NCI-H446 (cell line): Measurements from ENCODE around the gene RSRC1.
"Not testable (repeated sequence)": the region's sequence is repeated elsewhere in the genome, so short reads cannot be mapped to it uniquely, and the experiment has no call there.

Source experiments
- DNase-seq, 2 experiments: peaks; one replicate each; lab custom pipeline; 2025; lab: John Stamatoyannopoulos, UW

Gene RSRC1

DNA sequence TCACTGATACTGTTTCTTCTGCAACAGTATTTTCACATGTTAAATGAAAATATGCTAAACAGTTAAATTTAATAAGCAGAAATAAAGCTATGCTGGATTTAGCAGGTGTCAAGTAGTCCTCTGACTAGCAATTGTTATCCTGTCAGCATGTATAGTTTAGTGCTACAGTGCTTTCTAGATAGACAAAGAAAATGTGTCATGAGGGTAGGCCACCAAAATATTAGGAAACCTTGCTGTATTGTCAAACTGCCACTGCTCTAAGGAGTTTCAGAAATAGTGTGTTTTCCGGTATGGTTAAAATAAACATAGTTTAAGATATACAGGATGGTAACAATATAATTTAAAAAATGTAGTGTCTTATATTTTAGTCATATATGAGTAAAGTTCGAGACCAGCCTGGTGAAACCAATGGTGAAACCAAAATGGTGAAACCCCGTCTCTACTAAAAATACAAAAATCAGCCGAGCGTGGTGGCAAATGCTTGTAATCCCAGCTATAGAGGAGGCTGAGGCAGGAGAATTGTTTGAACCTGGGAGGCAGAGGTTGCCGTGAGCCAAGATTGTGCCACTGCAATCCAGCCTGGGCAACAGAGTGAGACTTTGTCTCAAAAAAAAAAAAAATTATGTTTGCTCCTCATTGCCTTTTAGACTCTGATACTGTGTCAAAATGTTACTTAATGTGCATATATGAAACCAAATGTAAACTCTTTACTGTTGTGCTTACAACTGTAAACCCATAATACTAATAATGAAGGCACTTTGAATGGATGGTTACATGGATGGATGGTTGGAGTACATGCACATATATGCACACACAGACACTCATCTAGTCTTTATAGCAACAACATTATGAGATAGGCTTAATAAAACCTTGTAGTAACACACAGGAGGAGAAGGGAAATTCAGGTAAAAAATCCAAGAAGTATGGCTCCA is 204.8 kb downstream of the RSRC1 start:
- DNase-seq: no peak

DNA sequence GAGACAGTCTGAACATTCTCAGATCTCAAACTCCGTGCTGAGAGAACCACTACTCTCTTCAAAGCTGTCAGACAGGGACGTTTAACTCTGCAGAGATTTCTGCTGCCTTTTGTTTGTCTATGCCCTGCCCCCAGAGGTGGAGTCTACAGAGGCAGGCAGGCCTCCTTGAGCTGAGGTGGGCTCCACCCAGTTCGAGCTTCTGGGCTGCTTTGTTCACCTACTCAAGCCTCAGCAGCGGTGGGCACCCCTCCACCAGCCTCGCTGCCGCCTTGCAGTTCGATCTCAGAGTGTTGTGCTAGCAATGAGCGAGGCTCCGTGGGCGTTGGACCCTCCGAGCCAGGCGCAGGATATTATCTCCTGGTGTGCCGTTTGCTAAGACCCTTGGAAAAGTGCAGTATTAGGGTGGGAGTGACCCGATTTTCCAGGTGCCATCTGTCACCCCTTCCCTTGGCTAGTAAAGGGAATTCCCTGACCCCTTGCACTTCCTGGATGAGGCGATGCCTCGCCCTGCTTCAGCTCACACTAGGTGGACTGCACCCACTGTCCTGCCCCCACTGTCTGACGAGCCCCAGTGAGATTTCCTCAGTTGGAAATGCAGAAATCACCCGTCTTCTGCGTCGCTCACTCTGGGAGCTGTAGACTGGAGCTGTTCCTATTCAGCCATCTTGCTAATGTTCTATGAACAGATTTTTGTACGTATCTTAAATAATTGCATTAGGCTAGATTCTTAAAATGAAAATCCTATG is 220.0 kb downstream of the RSRC1 start:
- not testable (repeated sequence) for DNase-seq

GRCh38 chr3:158330870-158331269 is 221.0 kb downstream of the RSRC1 start:
- DNase-seq: no peak

- no peak for DNase-seq
These were observed 223.8 kb downstream of the RSRC1 start for GRCh38 chr3:158333736-158334135.

DNA sequence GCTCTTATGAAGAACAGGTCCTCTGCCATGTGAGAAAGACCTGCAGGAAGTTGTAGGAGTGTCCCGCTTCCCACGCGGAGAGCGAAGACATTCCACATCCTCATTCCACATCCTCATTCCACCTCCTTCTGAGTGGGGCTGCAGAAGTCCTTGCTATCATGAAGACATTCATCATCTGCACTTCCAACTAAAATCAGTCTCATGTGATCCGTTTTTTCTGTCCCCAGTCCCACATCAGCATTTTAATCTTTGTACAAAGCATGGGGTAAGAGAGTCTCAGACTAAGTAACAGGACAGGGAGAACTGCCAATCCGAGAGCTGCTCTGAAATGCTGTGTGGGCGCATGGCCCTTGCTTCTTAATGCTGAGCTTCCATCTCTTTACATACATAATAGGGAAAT is 227.2 kb downstream of the RSRC1 start:
- DNase-seq: no peak

- no peak for DNase-seq
These were observed 229.7 kb downstream of the RSRC1 start for GRCh38 chr3:158339638-158340037.

DNA sequence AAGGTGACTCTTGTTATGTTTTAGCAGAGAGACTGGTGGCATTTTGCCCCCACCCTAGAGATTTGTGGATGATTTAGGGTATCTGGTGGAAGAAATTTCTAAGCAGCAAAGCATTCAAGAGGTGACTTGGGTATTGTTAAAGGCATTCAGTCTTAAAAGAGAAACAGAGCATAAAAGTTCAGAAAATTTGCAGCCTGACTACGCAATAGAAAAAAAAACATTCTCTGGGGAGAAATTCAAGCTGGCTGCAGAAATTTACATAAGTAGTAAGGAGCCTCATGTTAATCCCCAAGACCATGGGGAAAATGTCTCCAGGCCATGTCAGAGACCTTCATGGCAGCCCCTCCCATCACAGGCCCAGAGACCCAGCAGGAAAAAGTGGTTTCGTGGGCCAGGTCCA is 231.1 kb downstream of the RSRC1 start:
- DNase-seq: not testable (repeated sequence)

- DNase-seq: no peak
These were observed 238.1 kb downstream of the RSRC1 start for GRCh38 chr3:158347966-158348365.

GRCh38 chr3:158350971-158351370 is 241.1 kb downstream of the RSRC1 start:
- DNase-seq: no peak

DNA sequence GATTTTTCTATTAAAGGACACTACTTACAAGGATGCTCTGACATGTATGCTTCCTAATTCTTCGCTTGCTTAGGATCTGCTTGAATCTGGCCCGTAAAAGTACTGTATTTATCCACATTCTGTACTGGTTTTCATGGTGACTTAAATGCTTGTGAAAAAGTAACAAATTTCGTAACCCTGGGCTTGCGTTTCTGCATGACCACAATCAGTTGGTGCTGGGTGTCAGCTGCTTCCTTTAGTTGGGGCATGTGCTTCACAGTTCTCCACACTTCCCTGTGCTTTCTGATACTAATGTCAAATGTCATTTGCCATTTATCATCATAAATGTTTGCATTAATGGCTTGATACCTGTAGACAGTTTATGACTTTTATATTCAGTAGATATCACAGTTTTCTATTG is 242.7 kb downstream of the RSRC1 start:
- DNase-seq: no peak

- DNase-seq: no peak
These were observed 244.8 kb downstream of the RSRC1 start for GRCh38 chr3:158354713-158355112.

DNA sequence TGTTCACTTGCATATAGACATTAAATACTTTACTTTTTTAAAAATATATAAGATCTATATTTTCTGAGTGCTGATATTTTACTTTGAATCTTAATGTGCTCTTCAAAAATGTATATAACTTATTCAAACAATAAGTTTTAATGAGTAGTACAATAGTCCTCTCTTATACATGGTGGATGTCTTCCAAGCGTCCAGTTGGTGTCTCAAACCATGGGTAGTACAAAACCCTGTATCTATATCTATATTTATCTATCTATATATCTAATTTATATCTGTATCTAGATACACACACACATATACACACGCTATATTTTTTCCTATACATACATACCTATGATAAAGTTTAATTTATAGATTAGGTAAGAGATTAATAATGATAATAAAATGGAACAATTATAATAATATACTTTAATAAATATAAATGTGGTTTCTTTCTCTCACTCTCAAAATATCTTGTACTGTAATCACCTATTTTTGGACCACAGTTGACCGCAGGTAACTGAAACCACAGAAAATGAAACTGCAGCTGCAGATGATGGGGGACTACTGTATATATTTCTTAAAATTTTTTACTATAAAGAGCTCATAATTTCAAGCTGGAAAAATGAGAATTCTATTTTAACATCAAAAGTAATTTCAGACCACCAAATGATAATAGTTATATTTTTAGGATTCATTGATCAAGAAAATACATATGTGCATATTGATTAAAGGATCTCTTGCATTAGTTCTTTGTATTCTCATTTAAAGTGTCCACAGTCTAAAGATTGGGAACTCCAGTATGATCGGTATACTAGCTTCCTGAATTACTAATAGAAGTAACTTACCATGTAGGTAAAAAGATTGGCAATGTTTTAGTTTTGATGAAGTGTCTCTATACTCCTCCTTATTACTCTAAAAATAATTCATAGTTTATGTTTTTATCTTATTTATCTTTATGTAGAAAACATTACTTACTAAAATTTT is 246.0 kb downstream of the RSRC1 start:
- DNase-seq: no peak

GRCh38 chr3:158359339-158359738 is 249.4 kb downstream of the RSRC1 start:
- DNase-seq: no peak

DNA sequence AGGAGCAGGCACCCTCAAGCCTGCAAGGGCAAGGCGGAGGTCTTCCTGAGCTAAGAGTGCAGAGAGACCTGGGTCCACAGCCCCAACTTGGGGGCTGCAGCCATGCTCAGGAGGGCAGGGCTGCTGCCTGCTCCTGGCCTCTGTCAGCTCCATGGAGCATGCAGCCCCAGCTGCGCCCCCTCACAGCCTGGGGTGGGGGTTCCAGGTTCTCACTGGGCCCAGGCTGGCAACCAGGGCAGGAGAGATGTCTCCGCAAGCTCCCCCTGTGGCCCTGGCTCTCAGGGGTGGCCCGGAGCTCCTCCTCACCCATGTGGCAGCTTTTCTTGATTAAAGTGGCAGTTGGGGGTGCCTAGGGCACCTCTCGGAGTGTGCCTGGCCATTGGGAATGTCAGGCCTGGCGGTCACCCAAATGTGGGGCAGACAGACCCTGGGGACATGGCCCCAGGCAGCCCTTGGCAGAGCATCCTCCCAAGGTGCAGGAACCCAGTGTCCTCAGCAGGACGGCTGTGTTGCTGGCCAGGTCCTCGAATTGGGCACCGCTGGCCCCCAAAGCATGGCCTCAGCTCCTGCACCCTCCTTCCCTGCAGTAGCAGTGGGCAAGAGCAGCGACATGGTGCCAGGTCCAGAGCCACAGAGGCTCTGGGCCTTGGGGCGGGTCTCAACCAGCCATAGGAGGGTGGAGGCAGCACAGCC is 251.0 kb downstream of the RSRC1 start:
- DNase-seq: no peak

DNA sequence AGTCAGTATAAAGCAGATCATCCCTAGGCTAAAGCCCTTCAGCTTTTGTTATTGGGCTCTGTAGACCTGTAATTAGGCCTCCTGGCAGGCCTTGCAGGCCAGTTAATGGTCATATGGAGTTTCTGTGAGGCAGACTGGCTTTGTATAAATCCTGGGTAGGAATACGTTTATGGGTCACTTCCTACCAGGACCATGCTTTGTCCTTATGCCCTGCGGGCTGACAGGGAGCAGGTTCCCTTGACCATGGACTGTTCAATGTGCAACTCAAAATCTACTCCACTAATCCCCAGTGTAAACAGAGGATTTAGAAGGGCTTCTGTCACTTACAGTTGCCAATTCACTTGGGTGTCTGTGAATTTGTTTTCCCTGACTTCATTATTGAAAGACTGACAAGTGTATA is 258.4 kb downstream of the RSRC1 start:
- DNase-seq: peak in 1 of 2 experiments; percentile 45

GRCh38 chr3:158369279-158369678 is 259.4 kb downstream of the RSRC1 start:
- no peak for DNase-seq

DNA sequence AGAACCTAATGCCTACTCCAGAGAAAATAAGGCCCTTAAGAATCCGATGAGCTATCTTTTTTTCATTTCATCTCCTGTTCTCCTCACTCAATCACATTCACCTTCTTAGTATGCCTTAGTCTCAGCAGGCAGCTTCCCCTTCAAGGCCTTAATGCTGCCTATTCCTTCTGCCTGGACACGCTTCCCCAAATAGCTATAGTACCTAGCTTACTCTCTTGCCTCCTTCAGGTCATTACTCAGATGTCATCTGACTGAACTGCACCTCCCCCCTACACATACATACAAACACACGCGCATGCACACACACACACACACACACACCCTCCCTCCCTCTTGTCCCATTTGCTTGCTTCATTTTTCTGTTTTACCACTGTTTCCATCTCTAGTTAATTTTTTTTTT is 269.6 kb downstream of the RSRC1 start:
- no peak for DNase-seq

- DNase-seq: no peak
These were observed 271.5 kb downstream of the RSRC1 start for GRCh38 chr3:158381262-158381868.

DNA sequence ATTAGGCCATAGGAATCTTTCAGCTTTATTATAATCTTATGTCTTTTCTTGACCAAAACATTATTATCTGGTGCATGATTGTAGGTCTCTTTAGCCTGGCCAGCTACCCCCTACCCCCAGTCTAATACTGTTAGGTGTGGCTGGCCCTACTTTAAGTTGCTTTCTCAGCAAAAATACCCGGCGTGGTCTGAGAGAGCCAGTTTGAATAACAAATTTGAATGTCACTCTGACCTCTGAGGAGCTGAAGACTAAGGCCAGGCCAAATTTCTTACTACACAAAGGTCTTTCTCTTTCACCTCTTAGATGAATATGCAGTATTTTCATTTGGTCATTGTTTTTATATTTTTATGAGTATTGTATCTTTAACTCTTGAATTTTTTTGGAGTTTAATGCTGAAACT is 272.6 kb downstream of the RSRC1 start:
- no peak for DNase-seq

DNA sequence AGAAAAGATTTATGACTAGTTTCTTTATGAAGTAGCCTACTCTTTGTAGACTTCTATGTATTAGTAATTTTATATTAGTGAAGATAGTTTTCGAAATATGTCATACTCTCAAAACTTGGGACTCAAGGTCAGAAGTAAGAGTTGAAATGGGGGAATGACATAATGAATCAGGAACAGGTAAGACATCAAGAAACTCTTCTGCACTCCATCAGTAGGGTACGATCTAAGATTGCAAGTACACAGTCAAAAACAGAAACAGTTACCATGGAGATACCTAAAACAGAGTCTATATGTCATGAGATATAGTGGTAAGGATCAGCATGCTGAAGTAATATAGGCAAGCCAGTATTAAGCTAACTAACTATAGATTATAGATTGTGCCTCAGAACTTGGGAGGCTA is 274.1 kb downstream of the RSRC1 start:
- DNase-seq: no peak

DNA sequence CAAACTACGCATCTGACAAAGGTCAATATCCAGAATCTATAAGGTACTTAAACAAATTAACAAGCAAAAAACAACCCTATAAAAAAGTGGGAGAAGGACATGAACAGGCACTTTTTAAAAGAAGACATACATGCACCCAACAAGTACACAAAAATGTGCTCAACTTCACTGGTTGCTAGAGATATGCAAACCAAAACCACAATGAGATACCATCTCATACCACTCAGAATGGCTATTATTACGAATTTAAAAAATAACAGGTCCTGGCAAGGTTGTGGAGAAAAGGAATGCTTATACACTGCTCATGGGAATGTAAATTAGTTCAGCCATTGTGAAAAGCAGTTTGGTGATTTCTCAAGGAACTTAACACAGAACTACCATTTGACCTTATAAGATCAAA is 285.5 kb downstream of the RSRC1 start:
- no peak for DNase-seq
